Osteocyte (in vitro differentiated cells): ENCODE measurements around the gene KLHL34. TPM values are rescaled to one million over a fixed set of nuclear protein-coding genes. Genes with fewer than 3 reads are reported as not detected.

Experiments used
- DNase-seq: peaks from one replicate; pipeline ENCODE4 v3.0.0; 2021; ENCODE audit warnings: mixed read lengths; ENCODE audit not compliant: unreplicated experiment; ENCODE audit errors: extremely low spot score
- H3K27ac Mint-ChIP-seq: one replicate; pipeline ENCODE4 v1.8.0; 2021; ENCODE audit warnings: mild to moderate bottlenecking, mixed read lengths; ENCODE audit not compliant: unreplicated experiment
- H3K27me3 Mint-ChIP-seq: one replicate; pipeline ENCODE4 v1.8.0; 2021; ENCODE audit warnings: mixed read lengths; ENCODE audit not compliant: unreplicated experiment
- H3K36me3 Mint-ChIP-seq: one replicate; pipeline ENCODE4 v1.8.0; 2021; ENCODE audit warnings: mixed read lengths; ENCODE audit not compliant: unreplicated experiment
- H3K4me1 Mint-ChIP-seq: one replicate; pipeline ENCODE4 v1.8.0; 2021; ENCODE audit warnings: mixed read lengths; ENCODE audit not compliant: unreplicated experiment
- H3K4me3 Mint-ChIP-seq: one replicate; pipeline ENCODE4 v1.8.0; 2021; ENCODE audit warnings: mild to moderate bottlenecking, moderate library complexity, mixed read lengths; ENCODE audit not compliant: unreplicated experiment
- H3K9me3 Mint-ChIP-seq: one replicate; pipeline ENCODE4 v1.8.0; 2021; ENCODE audit warnings: mixed read lengths; ENCODE audit not compliant: unreplicated experiment
- CTCF ChIP-seq: fragments of 200-600 bp; sonication (generic); IDR thresholded peaks from 2 replicates; pipeline ENCODE4 v1.5.0; 2021; ENCODE audit warnings: antibody characterized with exemption, mild to moderate bottlenecking, moderate library complexity
- total RNA-seq: library from RNA; stranded (reverse); gene quantifications from 2 replicates; pipeline ENCODE4 v1.2.1, GENCODE V29; 2021

Gene KLHL34
- total RNA-seq, 1 donor from 2014 or later: not detected

GRCh38 chrX:21678048-21678612, 20.0 kb upstream of the KLHL34 start:
- Mint-ChIP-seq H3K4me3 (no peak overlapping the region), H3K27ac (no peak overlapping the region), H3K36me3 (no peaks in the 10 kb centered on the region), H3K27me3 (peaks cover 8% of the 10 kb centered on the region), H3K9me3 (peaks cover 2% of the 10 kb centered on the region), H3K4me1 (no peaks in the 10 kb centered on the region)
- no peak for TF ChIP-seq CTCF
- no peak for DNase-seq

- peaks cover 5% of the 10 kb centered on the region for H3K9me3 Mint-ChIP-seq
Measured at GRCh38 chrX:21675931-21676330, 17.8 kb upstream of the KLHL34 start.

GRCh38 chrX:21674430-21675186, 16.5 kb upstream of the KLHL34 start:
- no peaks in the 10 kb centered on the region for H3K4me1 Mint-ChIP-seq

More at GRCh38 chrX:21675931-21676330, 17.8 kb upstream of the KLHL34 start:
- no peak for DNase-seq
- H3K27me3 Mint-ChIP-seq: peaks cover 5% of the 10 kb centered on the region
- no peak overlapping the region for H3K27ac Mint-ChIP-seq
- TF ChIP-seq CTCF: no peak
- no peaks in the 10 kb centered on the region for H3K4me1 Mint-ChIP-seq
- H3K4me3 Mint-ChIP-seq: no peak overlapping the region
- H3K36me3 Mint-ChIP-seq: no peaks in the 10 kb centered on the region

GRCh38 chrX:21666679-21667078, 8.5 kb upstream of the KLHL34 start:
- H3K27ac Mint-ChIP-seq: no peak overlapping the region
- no peak for TF ChIP-seq CTCF
- no peaks in the 10 kb centered on the region for H3K27me3 Mint-ChIP-seq
- DNase-seq: no peak
- H3K36me3 Mint-ChIP-seq: no peaks in the 10 kb centered on the region
- no peak overlapping the region for H3K4me3 Mint-ChIP-seq
- no peaks in the 10 kb centered on the region for H3K4me1 Mint-ChIP-seq
- H3K9me3 Mint-ChIP-seq: peaks cover 7% of the 10 kb centered on the region

More at GRCh38 chrX:21674430-21675186, 16.5 kb upstream of the KLHL34 start:
- H3K36me3 Mint-ChIP-seq: no peaks in the 10 kb centered on the region
- no peak overlapping the region for H3K27ac Mint-ChIP-seq
- no peak overlapping the region for H3K4me3 Mint-ChIP-seq
- H3K9me3 Mint-ChIP-seq: peaks cover 5% of the 10 kb centered on the region
- no peak for TF ChIP-seq CTCF
- peaks cover 5% of the 10 kb centered on the region for H3K27me3 Mint-ChIP-seq
- DNase-seq: no peak

DNA sequence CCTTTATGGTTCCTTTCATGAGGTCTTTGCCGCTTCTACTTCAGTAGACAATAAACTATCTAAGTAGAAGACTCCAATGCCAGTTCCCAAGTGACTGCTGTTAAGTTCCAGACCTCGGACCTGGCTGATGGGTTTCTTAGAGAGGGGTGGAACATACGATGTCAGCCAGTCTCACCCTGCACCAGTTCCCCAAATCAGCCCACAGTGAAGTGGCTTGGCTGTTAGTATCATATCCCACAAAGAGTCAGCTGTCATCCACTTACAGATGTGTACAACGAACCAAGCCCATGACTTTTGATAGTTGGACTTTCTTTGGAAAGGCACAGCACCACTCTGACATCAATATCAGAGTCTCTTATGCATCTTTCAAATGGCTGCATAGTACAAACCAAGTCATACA, 8.1 kb upstream of the KLHL34 start:
- Mint-ChIP-seq H3K27ac (no peak overlapping the region), H3K9me3 (peaks cover 7% of the 10 kb centered on the region), H3K4me1 (no peaks in the 10 kb centered on the region), H3K4me3 (no peak overlapping the region), H3K36me3 (no peaks in the 10 kb centered on the region), H3K27me3 (no peaks in the 10 kb centered on the region)
- no peak for TF ChIP-seq CTCF
- DNase-seq: no peak
